B cell (primary cell): ENCODE results near the gene HMOX2. TPM values are rescaled to one million over a fixed set of nuclear protein-coding genes. Genes with fewer than 3 reads are reported as not detected.

Experiments used
- ATAC-seq: fragments of 200-7000 bp; cut with Tn5 transposase; one replicate; pipeline ENCODE4 v1.10.0; 2021; ENCODE audit warnings: low read depth, mild to moderate bottlenecking, moderate number of reproducible peaks, moderate library complexity
- CTCF ChIA-PET: fragments of 350-600 bp; sonication (Branson Sonifier 250); formaldehyde crosslinking; loops from one replicate; lab custom pipeline; 2021; ENCODE audit warnings: antibody characterized with exemption, inconsistent platforms; lab: Charles Lee
- POLR2A ChIA-PET: fragments of 350-600 bp; sonication (Branson Sonifier 250); formaldehyde crosslinking; loops from one replicate; lab custom pipeline; 2021; ENCODE audit warnings: antibody characterized with exemption; lab: Charles Lee
- DNase-seq: peaks from one replicate; pipeline ENCODE4 v3.0.0; 2013
- H2AFZ ChIP-seq: 2 replicates; pipeline ENCODE4 v1.6.1; 2012; ENCODE audit warnings: mild to moderate bottlenecking, low read depth, low read length; ENCODE audit not compliant: insufficient read depth, poor library complexity, severe bottlenecking
- H3K27ac ChIP-seq, 2 donors: 1 replicate in 1 of 2; 2 replicates in 1 of 2; pipeline ENCODE4 v1.5.1; 2012 to 2013; ENCODE audit warnings: low read length in 2 of 2, mild to moderate bottlenecking in 2 of 2, moderate library complexity in 1 of 2
- H3K27me3 ChIP-seq, 4 experiments: fragments of 200-600 bp in 1 of 4; sonication (generic) in 1 of 4; replicated peaks in 1 of 4; 1 replicate in 2 of 4; 2 replicates in 2 of 4; pipeline versions ENCODE4 v1.6.1 to v1.7.0; 2013 to 2016; ENCODE audit warnings: low read length in 3 of 4, mild to moderate bottlenecking in 2 of 4, mixed read lengths in 1 of 4, moderate library complexity in 1 of 4; ENCODE audit not compliant: insufficient read depth in 4 of 4, control insufficient read depth in 3 of 4; ENCODE audit errors: control extremely low read depth in 1 of 4
- H3K36me3 ChIP-seq, 2 experiments: replicated peaks in 1 of 2; 1 replicate in 1 of 2; 2 replicates in 1 of 2; pipeline versions ENCODE4 v1.6.1 to v1.7.1; 2013; ENCODE audit warnings: low read length in 1 of 2; ENCODE audit not compliant: insufficient read depth in 2 of 2, control insufficient read depth in 1 of 2; ENCODE audit errors: control extremely low read depth in 1 of 2, extremely low read depth in 1 of 2
- H3K4me1 ChIP-seq, 2 donors: fragments of 200-600 bp in 1 of 2; sonication (generic) in 1 of 2; 1 replicate in 1 of 2; 2 replicates in 1 of 2; pipeline versions ENCODE4 v1.5.1 to v1.6.1; 2013 to 2017; ENCODE audit warnings: low read length in 2 of 2; ENCODE audit not compliant: control insufficient read depth in 2 of 2, insufficient read depth in 2 of 2
- H3K4me2 ChIP-seq: replicated peaks from 2 replicates; pipeline ENCODE3; 2012; ENCODE audit warnings: mild to moderate bottlenecking, low read depth, low read length; ENCODE audit not compliant: poor library complexity, severe bottlenecking
- H3K4me3 ChIP-seq, 5 experiments: fragments of 200-600 bp in 1 of 5; sonication (generic) in 1 of 5; 1 replicate in 3 of 5; 2 replicates in 2 of 5; pipeline versions ENCODE4 v1.5.1 to v1.7.0; 2011 to 2016; ENCODE audit warnings: low read length in 4 of 5, mild to moderate bottlenecking in 4 of 5, low read depth in 2 of 5, control low read depth in 1 of 5, moderate library complexity in 1 of 5; ENCODE audit not compliant: insufficient read depth in 1 of 5; ENCODE audit errors: control extremely low read depth in 1 of 5, extremely low read depth in 1 of 5
- H3K79me2 ChIP-seq: fragments of 200-600 bp; sonication (generic); one replicate; pipeline ENCODE4 v1.6.0; 2016; ENCODE audit warnings: low read length; ENCODE audit not compliant: control insufficient read depth, insufficient read depth
- H3K9ac ChIP-seq: fragments of 200-600 bp; sonication (generic); 2 replicates; pipeline ENCODE4 v1.6.1; 2017; ENCODE audit warnings: mild to moderate bottlenecking, low read length, moderate library complexity
- H3K9me3 ChIP-seq, 3 donors: one replicate each; pipeline versions ENCODE4 v1.6.1 to v1.7.1; 2013; ENCODE audit warnings: low read length in 2 of 3; ENCODE audit not compliant: control insufficient read depth in 2 of 3, insufficient read depth in 1 of 3; ENCODE audit errors: control extremely low read depth in 1 of 3
- H4K20me1 ChIP-seq: 2 replicates; pipeline ENCODE4 v1.6.0; 2012; ENCODE audit warnings: mild to moderate bottlenecking, low read length; ENCODE audit not compliant: insufficient read depth, control insufficient read depth, poor library complexity, severe bottlenecking
- H3K27ac Mint-ChIP-seq: one replicate; pipeline ENCODE4 v1.8.0; 2021; ENCODE audit warnings: mixed read lengths
- H3K27me3 Mint-ChIP-seq: one replicate; pipeline ENCODE4 v1.8.0; 2021; ENCODE audit warnings: mixed read lengths
- H3K4me1 Mint-ChIP-seq: one replicate; pipeline ENCODE4 v1.8.0; 2021; ENCODE audit warnings: mixed read lengths
- H3K4me3 Mint-ChIP-seq: one replicate; pipeline ENCODE4 v1.8.0; 2021; ENCODE audit warnings: mixed read lengths
- H3K9me3 Mint-ChIP-seq: one replicate; pipeline ENCODE4 v1.8.0; 2022; ENCODE audit warnings: mixed read lengths; ENCODE audit not compliant: insufficient read depth
- EZH2 ChIP-seq: IDR thresholded peaks from 2 replicates; pipeline ENCODE4 v1.6.1; 2012; ENCODE audit warnings: borderline replicate concordance, low read depth, mild to moderate bottlenecking, moderate library complexity, low read length; ENCODE audit not compliant: insufficient read depth, poor library complexity, severe bottlenecking
- WGBS: methylation state at CpG from one replicate; pipeline ENCODE4 v1.1.5; 2013; ENCODE audit warnings: missing lambda C conversion rate; ENCODE audit not compliant: insufficient coverage; 5-methylcytosine and 5-hydroxymethylcytosine counted together
- intact Hi-C: fragments of 100-400 bp; cut with micrococcal nuclease; formaldehyde crosslinking; loops from one replicate; pipeline ENCODE4 v1.10.0; 2022
- polyA plus RNA-seq: library from polyadenylated mRNA; depleted of rRNA; stranded (reverse); fragments of >200 nt; gene quantifications from 2 replicates; pipeline ENCODE4 v1.2.3, GENCODE V29; 2012
- total RNA-seq, 2 donors: library from RNA; stranded (reverse); fragments of 120-200 nt in 1 of 2; gene quantifications; 1 replicate in 1 of 2; 2 replicates in 1 of 2; pipeline versions ENCODE4 v1.2.3 to v1.2.4, GENCODE V29; 2013 to 2022
- TF ChIP-seq, protein P1 (sequence below): fragments of 200-600 bp; IDR thresholded peaks from one replicate; pipeline ENCODE4 v1.8.0; 2022; ENCODE audit warnings: antibody characterized with exemption, mild to moderate bottlenecking

HMOX2 gene
- total and polyA plus RNA-seq, 2 donors (not counting 1 experiment from before 2014, with no cell fraction given): 36.5 to 39.0 TPM

DNA sequence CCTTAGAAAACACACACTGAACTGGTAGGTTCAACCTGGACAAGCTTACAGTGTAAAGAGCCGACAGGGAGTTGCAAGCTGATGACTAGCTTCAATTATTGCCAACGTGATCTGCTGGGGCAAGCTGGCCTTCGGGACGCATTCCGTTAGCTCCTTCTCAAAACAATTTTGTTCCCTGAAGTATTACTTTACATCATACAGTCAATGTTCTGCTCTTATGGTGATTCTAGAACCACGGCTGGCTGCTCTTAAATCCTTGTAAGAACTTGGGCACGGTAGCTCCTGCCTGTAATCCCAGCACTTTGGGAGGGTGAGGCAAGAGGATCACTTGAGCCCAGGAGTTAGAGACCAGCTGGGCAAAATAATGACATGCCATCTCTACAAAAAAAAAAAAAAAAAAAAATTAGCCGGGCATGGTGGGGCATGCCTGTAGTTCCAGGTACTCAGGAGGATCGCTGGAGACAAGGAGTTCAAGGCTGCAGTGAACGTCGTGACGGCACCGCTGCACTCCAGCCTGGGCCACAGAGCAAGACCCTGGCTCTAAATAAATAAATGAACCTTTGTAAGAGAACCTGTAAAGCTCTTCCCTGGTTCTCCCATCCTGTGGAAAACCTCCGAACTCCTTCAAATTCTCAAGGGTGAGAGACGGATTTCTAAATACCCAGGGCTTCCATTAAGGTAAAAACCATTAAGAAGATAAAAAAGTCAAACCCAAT lies 60.4 kb downstream of the HMOX2 start:
- CTCF ChIA-PET: interaction anchor here (1.0 to 1.3 kb wide), 4 partner anchors 11 to 49 kb away, joined by 3 to 4 read pairs (median 4); no protein-coding TSS in a partner anchor
- H3K4me1 ChIP-seq: peaks cover 7 to 13% of the 10 kb centered on the region in 2 donors
- ATAC-seq (no peak), DNase-seq (no peak)
- no peaks in the 10 kb centered on the region for H3K27me3 ChIP-seq
- Mint-ChIP-seq H3K9me3 (no peaks in the 10 kb centered on the region), H3K27me3 (no peaks in the 10 kb centered on the region), H3K4me1 (peaks cover 14% of the 10 kb centered on the region), H3K27ac (no peak overlapping the region), H3K4me3 (peak overlapping the region; percentile 74)
- intact Hi-C loops: loop anchor here (5.0 kb wide), 1 partner anchor 229 kb away; no protein-coding TSS in a partner anchor
- no peak overlapping the region for H3K4me2 ChIP-seq
- H3K27ac ChIP-seq: no peak overlapping the region
- peaks cover 50% of the 10 kb centered on the region for H3K79me2 ChIP-seq
- peaks cover 0 to 15% (median 9%) of the 10 kb centered on the region in 3 donors for H3K9me3 ChIP-seq
- H4K20me1 ChIP-seq: no peaks in the 10 kb centered on the region
- no peak for TF ChIP-seq EZH2
- POLR2A ChIA-PET: no interaction called here
- WGBS: 99% methylated on average over 7 of the region's 15 CpGs
- no peak overlapping the region for H3K4me3 ChIP-seq
- H3K9ac ChIP-seq: no peak overlapping the region
- H2AFZ ChIP-seq: no peak overlapping the region
- H3K36me3 ChIP-seq: peaks cover 0 to 5% of the 10 kb centered on the region in 2 experiments

DNA sequence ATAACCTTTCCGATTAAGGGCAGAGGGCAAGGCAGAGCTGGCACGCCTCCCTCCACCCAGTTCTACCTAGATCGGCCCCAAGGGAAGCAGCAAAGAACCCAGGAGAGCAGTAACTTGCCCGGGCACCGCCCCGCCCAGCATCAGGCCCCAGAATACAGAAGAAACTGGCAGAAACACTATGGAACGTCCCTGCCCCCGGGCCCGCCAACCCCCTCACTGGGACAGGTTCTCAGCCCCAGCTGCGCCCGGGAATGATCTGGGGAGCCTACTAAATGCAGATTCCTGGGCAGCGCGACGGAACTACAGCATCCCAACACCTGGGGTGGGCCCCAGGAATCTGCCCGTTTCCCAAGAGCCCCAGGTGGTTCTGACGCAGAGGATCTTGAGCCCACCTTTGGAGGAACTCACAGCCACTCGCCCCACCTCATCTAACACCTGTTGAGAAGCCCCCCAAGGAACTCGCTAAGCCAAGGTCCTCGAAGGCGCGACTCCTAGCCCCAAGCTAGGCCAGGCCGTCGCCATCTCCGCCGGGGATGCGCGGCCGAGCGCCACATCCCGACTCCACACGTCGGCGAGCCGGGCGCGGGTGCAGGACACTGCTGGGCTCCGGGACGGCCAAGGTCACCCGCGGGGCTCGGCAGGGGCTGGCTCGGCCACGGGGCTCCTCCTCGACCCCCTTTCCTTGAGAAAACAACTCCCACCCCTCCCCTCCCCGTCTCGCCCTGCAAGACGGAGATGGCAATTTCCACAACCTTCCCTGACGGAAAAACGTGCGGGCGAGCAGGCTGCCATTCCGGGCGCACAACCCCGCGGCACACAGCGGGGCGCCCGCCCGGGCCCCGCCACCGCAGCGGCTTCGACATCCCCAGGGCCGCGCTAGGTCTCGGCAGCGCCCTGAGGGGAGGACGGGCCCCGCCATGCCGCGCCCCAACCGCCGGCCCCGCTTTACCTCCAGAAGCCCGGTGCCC lies 61.5 kb downstream of the HMOX2 start:
- intact Hi-C loops: loop anchor here (1.0 to 5.0 kb wide), 8 partner anchors 11 to 230 kb away; partner anchors contain the start of genes DNAJA3, HMOX2, MGRN1 and PAM16
- ATAC-seq (peak; percentile 46), DNase-seq (peak; percentile 33)
- Mint-ChIP-seq H3K9me3 (no peaks in the 10 kb centered on the region), H3K4me1 (peaks cover 14% of the 10 kb centered on the region), H3K27ac (no peak overlapping the region), H3K4me3 (peak overlapping the region; percentile 74), H3K27me3 (no peaks in the 10 kb centered on the region)
- H3K27me3 ChIP-seq: no peaks in the 10 kb centered on the region
- H3K9me3 ChIP-seq: peaks cover 0 to 15% (median 9%) of the 10 kb centered on the region in 3 donors
- WGBS: 20% methylated on average over 73 of the region's 75 CpGs
- H3K36me3 ChIP-seq: peaks cover 0 to 5% of the 10 kb centered on the region in 2 experiments
- H3K4me1 ChIP-seq: peaks cover 7 to 13% of the 10 kb centered on the region in 2 donors
- peak overlapping the region; percentile 97 for H3K4me2 ChIP-seq
- H3K4me3 ChIP-seq: peak overlapping the region; percentile 7 to 93 (median 73)
- peaks cover 49% of the 10 kb centered on the region for H3K79me2 ChIP-seq
- H4K20me1 ChIP-seq: no peaks in the 10 kb centered on the region
- H2AFZ ChIP-seq: peak overlapping the region; percentile 83
- ChIA-PET POLR2A (interaction anchor here (0.6 kb wide), 4 partner anchors 12 to 86 kb away, joined by 3 to 10 read pairs (median 4); no protein-coding TSS in a partner anchor), CTCF (interaction anchor here (1.0 to 2.1 kb wide), 4 partner anchors 11 to 135 kb away, joined by 3 to 18 read pairs (median 4); no protein-coding TSS in a partner anchor)
- peak overlapping the region; percentile 88 for H3K9ac ChIP-seq
- no peak for TF ChIP-seq EZH2
- TF ChIP-seq, protein P1, sequence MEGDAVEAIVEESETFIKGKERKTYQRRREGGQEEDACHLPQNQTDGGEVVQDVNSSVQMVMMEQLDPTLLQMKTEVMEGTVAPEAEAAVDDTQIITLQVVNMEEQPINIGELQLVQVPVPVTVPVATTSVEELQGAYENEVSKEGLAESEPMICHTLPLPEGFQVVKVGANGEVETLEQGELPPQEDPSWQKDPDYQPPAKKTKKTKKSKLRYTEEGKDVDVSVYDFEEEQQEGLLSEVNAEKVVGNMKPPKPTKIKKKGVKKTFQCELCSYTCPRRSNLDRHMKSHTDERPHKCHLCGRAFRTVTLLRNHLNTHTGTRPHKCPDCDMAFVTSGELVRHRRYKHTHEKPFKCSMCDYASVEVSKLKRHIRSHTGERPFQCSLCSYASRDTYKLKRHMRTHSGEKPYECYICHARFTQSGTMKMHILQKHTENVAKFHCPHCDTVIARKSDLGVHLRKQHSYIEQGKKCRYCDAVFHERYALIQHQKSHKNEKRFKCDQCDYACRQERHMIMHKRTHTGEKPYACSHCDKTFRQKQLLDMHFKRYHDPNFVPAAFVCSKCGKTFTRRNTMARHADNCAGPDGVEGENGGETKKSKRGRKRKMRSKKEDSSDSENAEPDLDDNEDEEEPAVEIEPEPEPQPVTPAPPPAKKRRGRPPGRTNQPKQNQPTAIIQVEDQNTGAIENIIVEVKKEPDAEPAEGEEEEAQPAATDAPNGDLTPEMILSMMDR: no peak
- peak overlapping the region in 1 of 2 donors; percentile 95 for H3K27ac ChIP-seq
